Lower leg skin (tissue), 4 donors: ENCODE measurements around the gene PLSCR3. TPM values are rescaled to one million over a fixed set of nuclear protein-coding genes. Genes with fewer than 3 reads are reported as not detected.

ENCODE experiments used
- DNase-seq, 2 donors: peaks; one replicate each; pipeline ENCODE4 v3.0.0-alpha.2; 2019; ENCODE audit warnings: low spot score in 2 of 2
- H3K4me3 ChIP-seq: fragments of 200-600 bp; sonication (generic); 2 replicates; pipeline ENCODE4 v1.5.1; 2017; ENCODE audit warnings: mild to moderate bottlenecking, low read depth; ENCODE audit not compliant: poor library complexity, severe bottlenecking
- CTCF ChIP-seq, 3 donors: fragments of 450-650 bp; IDR thresholded peaks; one replicate each; pipeline ENCODE4 v1.5.1; 2016; ENCODE audit warnings: antibody characterized with exemption in 3 of 3, mild to moderate bottlenecking in 3 of 3, moderate library complexity in 2 of 3
- POLR2A ChIP-seq, 2 donors: fragments of 450-650 bp; IDR thresholded peaks; one replicate each; pipeline ENCODE4 v1.6.1; 2016 to 2017; ENCODE audit warnings: antibody characterized with exemption in 2 of 2, mild to moderate bottlenecking in 1 of 2, moderate library complexity in 1 of 2
- WGBS, 2 donors: methylation state at CpG; one replicate each; pipeline ENCODE4 v1.1.5; 2018; 5-methylcytosine and 5-hydroxymethylcytosine counted together
- intact Hi-C: fragments of 100-400 bp; cut with DNase I; formaldehyde crosslinking; loops from one replicate; pipeline ENCODE4 v1.15.0; 2023; ENCODE audit warnings: low total_unique reads
- total RNA-seq, 4 donors: library from RNA; depleted of rRNA; stranded (reverse); fragments of >200 nt; gene quantifications; one replicate each; pipeline ENCODE4 v1.1.0, GENCODE V29; 2016

PLSCR3 gene
- total RNA-seq, 4 donors from 2014 or later, result 21.6 to 38.1 (median 24.5) TPM

- TF ChIP-seq CTCF (IDR thresholded peaks at IDR 0.05), result no peak
- TF ChIP-seq POLR2A (IDR thresholded peaks at IDR 0.05), result no peak
- intact Hi-C loops, result no loop called here
- peak overlapping the region; percentile 4 for H3K4me3 ChIP-seq
- DNase-seq, result peak in 1 of 2 donors; percentile 91
- WGBS, 2 donors, result 2 to 3% methylated on average over 44 to 45 of the region's 46 CpGs
These were observed 45.9 kb upstream of the PLSCR3 start for GRCh38 chr17:7440113-7440833.

GRCh38 chr17:7439462-7440112 is 45.3 kb upstream of the PLSCR3 start, which contains the start of gene FGF11:
TSS of gene FGF11 (plus strand) at chr17:7439512. CDS start at chr17:7439621, 109 bp downstream.
- WGBS, 2 donors, result 1 to 3% methylated on average over 16 to 50 of the region's 50 CpGs
- no peak for DNase-seq
- intact Hi-C loops, result loop anchor here (10.0 kb wide), 1 partner anchor 125 kb away; the partner anchor contains the start of gene SENP3
- no peak for TF ChIP-seq CTCF (IDR thresholded peaks at IDR 0.05)
- no peak for TF ChIP-seq POLR2A (IDR thresholded peaks at IDR 0.05)
- H3K4me3 ChIP-seq, result peak within 1 kb of the TSS; percentile 22

- no peak for TF ChIP-seq POLR2A (IDR thresholded peaks at IDR 0.05)
- no peak for TF ChIP-seq CTCF (IDR thresholded peaks at IDR 0.05)
- WGBS, 2 donors, result 28 to 35% methylated on average over 11 of the region's 11 CpGs
- DNase-seq, result no peak
- intact Hi-C loops, result loop anchor here (10.0 kb wide), 1 partner anchor 126 kb away; the partner anchor contains the start of gene SENP3
- H3K4me3 ChIP-seq, result no peak overlapping the region
These were observed 44.5 kb upstream of the PLSCR3 start for GRCh38 chr17:7438656-7439460.

GRCh38 chr17:7437950-7438614 is 43.8 kb upstream of the PLSCR3 start:
- peak overlapping the region; percentile 22 for H3K4me3 ChIP-seq
- no peak for TF ChIP-seq POLR2A (IDR thresholded peaks at IDR 0.05)
- no peak for TF ChIP-seq CTCF (IDR thresholded peaks at IDR 0.05)
- 4 to 12% methylated on average over 36 to 48 of the region's 48 CpGs for WGBS, 2 donors
- peak in 1 of 2 donors; percentile 72 for DNase-seq
- intact Hi-C loops, result loop anchor here (10.0 kb wide), 1 partner anchor 127 kb away; the partner anchor contains the start of gene SENP3

- 17 to 24% methylated on average over 22 to 23 of the region's 31 CpGs for WGBS, 2 donors
These were observed 43.1 kb upstream of the PLSCR3 start for GRCh38 chr17:7437369-7437863.

More at GRCh38 chr17:7437369-7437863, 43.1 kb upstream of the PLSCR3 start:
- no peak overlapping the region for H3K4me3 ChIP-seq
- intact Hi-C loops, result loop anchor here (10.0 kb wide), 1 partner anchor 127 kb away; the partner anchor contains the start of gene SENP3
- TF ChIP-seq CTCF (IDR thresholded peaks at IDR 0.05), result no peak
- no peak for TF ChIP-seq POLR2A (IDR thresholded peaks at IDR 0.05)
- no peak for DNase-seq
